ENCODE data around the gene HSF2.

GRCh38 chr6:122429323-122429722 lies 29.9 kb downstream of the HSF2 start:
- TF ChIP-seq CTCF (IDR thresholded peaks at IDR 0.05) (no peak), EZH2 (IDR thresholded peaks at IDR 0.05; ENCODE audit: borderline replicate concordance, insufficient read depth, low read depth, low read length, poor library complexity, severe bottlenecking) (no peak)

All from B cell (primary cell).